ENCODE results near the gene NFKBIB.

DNA sequence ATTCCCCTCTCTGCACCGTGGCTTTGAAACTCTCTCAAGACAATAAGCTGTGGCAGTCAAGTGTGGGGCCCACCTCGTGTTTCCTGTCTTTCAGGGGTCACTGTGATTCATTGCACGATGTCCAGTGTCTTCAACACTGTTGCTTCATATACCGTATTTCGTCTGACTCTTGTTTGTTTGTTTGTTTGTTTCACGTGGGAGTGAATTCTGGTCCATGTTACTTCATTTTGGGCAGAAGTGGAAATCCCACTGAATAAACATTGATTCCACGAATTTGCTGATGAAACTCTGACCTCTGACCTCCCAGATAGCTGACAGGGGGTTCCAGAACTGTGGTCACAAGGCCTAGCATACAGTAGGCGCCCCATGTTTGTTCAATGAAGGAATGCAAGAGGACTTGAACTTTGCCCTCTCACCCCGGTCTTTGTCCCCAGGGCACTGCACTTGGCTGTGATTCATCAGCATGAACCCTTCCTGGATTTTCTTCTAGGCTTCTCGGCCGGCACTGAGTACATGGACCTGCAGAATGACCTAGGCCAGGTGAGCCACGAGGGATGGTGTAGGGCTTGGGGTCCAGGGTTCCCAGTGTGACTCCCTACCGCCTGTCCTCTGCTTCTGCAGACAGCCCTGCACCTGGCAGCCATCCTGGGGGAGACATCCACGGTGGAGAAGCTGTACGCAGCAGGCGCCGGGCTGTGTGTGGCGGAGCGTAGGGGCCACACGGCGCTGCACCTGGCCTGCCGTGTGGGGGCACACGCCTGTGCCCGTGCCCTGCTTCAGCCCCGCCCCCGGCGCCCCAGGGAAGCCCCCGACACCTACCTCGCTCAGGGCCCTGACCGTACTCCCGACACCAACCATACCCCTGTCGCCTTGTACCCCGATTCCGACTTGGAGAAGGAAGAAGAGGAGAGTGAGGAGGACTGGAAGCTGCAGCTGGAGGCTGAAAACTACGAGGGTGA is 5.1 kb downstream of the NFKBIB start:
- TF ChIP-seq, protein P1, sequence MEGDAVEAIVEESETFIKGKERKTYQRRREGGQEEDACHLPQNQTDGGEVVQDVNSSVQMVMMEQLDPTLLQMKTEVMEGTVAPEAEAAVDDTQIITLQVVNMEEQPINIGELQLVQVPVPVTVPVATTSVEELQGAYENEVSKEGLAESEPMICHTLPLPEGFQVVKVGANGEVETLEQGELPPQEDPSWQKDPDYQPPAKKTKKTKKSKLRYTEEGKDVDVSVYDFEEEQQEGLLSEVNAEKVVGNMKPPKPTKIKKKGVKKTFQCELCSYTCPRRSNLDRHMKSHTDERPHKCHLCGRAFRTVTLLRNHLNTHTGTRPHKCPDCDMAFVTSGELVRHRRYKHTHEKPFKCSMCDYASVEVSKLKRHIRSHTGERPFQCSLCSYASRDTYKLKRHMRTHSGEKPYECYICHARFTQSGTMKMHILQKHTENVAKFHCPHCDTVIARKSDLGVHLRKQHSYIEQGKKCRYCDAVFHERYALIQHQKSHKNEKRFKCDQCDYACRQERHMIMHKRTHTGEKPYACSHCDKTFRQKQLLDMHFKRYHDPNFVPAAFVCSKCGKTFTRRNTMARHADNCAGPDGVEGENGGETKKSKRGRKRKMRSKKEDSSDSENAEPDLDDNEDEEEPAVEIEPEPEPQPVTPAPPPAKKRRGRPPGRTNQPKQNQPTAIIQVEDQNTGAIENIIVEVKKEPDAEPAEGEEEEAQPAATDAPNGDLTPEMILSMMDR (IDR thresholded peaks at IDR 0.05; ENCODE audit: poor library complexity, severe bottlenecking), result no peak
- TF ChIP-seq EZH2 (IDR thresholded peaks at IDR 0.05; ENCODE audit: borderline replicate concordance, insufficient read depth, low read length, poor library complexity, severe bottlenecking) (no peak), POLR2AphosphoS5 (IDR thresholded peaks at IDR 0.05) (no peak), TAF1 (IDR thresholded peaks at IDR 0.05; ENCODE audit: low read depth) (no peak), EP300 (conservative IDR thresholded peaks at IDR 0.05; ENCODE audit: poor library complexity, severe bottlenecking) (no peak), SMC3 (conservative IDR thresholded peaks at IDR 0.05; ENCODE audit: poor library complexity) (no peak)
